ENCODE results near the gene FNIP2. TPM values are rescaled to one million over a fixed set of nuclear protein-coding genes. Genes with fewer than 3 reads are reported as not detected.
"Not testable (repeated sequence)": the region's sequence is repeated elsewhere in the genome, so short reads cannot be mapped to it uniquely, and the experiment has no call there.

The FNIP2 gene
- total and polyA plus RNA-seq, 4 donors, result 8.8 to 88.7 (median 23.5) TPM

- Histone ChIP-seq H3K4me3 (ENCODE audit: low read depth in 1 of 3, low read length in 3 of 3) (no peak overlapping the region), H3K36me3 (ENCODE audit: control insufficient read depth in 4 of 4, insufficient read depth in 3 of 4, low read depth in 1 of 4, low read length in 3 of 4) (peaks cover 0 to 18% (median 13%) of the 10 kb centered on the region in 4 donors), H3K4me1 (ENCODE audit: control insufficient read depth in 4 of 4, insufficient read depth in 4 of 4, low read length in 3 of 4) (peaks cover 4 to 29% (median 13%) of the 10 kb centered on the region in 4 donors), H3K27me3 (ENCODE audit: control insufficient read depth in 4 of 4, insufficient read depth in 4 of 4, low read length in 3 of 4) (no peaks in the 10 kb centered on the region), H3K9ac (ENCODE audit: low read depth in 1 of 2, low read length in 2 of 2) (no peak overlapping the region), H3K9me3 (ENCODE audit: control insufficient read depth in 4 of 4, low read length in 3 of 4) (no peaks in the 10 kb centered on the region), H3K27ac (ENCODE audit: low read depth in 1 of 2, low read length in 2 of 2) (no peak overlapping the region)
- 97% methylated on average over 4 of the region's 4 CpGs for WGBS
- no peak for DNase-seq (ENCODE audit: low spot score)
- TF ChIP-seq RXRA (IDR thresholded peaks at IDR 0.05) (no peak), YY1 (IDR thresholded peaks at IDR 0.05) (no peak), JUND (IDR thresholded peaks at IDR 0.05) (no peak), EGR1 (IDR thresholded peaks at IDR 0.05; ENCODE audit: low read depth in 2 of 2) (no peak)
Observed at GRCh38 chr4:158877069-158877468, 108.2 kb downstream of the FNIP2 start.

GRCh38 chr4:158882142-158882541 lies 113.3 kb downstream of the FNIP2 start:
- not testable (repeated sequence) for H3K27me3 ChIP-seq (ENCODE audit: control insufficient read depth in 4 of 4, insufficient read depth in 4 of 4, low read length in 3 of 4); DNase-seq (ENCODE audit: low spot score); H3K27ac ChIP-seq (ENCODE audit: low read depth in 1 of 2, low read length in 2 of 2); H3K9ac ChIP-seq (ENCODE audit: low read depth in 1 of 2, low read length in 2 of 2); H3K9me3 ChIP-seq (ENCODE audit: control insufficient read depth in 4 of 4, low read length in 3 of 4); H3K4me3 ChIP-seq (ENCODE audit: low read depth in 1 of 3, low read length in 3 of 3); H3K4me1 ChIP-seq (ENCODE audit: control insufficient read depth in 4 of 4, insufficient read depth in 4 of 4, low read length in 3 of 4)
- WGBS, result 98% methylated on average over 28 of the region's 30 CpGs
- H3K36me3 ChIP-seq (ENCODE audit: control insufficient read depth in 4 of 4, insufficient read depth in 3 of 4, low read depth in 1 of 4, low read length in 3 of 4), result peaks cover 2 to 16% (median 12%) of the 10 kb centered on the region in 4 donors

- TF ChIP-seq NR2F2 (IDR thresholded peaks at IDR 0.05) (no peak), ATF3 (IDR thresholded peaks at IDR 0.05) (no peak), FOXA1 (IDR thresholded peaks at IDR 0.05) (no peak), YY1 (IDR thresholded peaks at IDR 0.05) (no peak), TAF1 (conservative IDR thresholded peaks at IDR 0.05) (no peak), FOXA2 (IDR thresholded peaks at IDR 0.05) (no peak), REST (IDR thresholded peaks at IDR 0.05) (no peak), MAX (IDR thresholded peaks at IDR 0.05) (no peak)
- no peak overlapping the region for H3K9ac ChIP-seq (ENCODE audit: low read depth in 1 of 2, low read length in 2 of 2)
- H3K9me3 ChIP-seq (ENCODE audit: control insufficient read depth in 4 of 4, low read length in 3 of 4), result no peaks in the 10 kb centered on the region
- no peaks in the 10 kb centered on the region for H3K27me3 ChIP-seq (ENCODE audit: control insufficient read depth in 4 of 4, insufficient read depth in 4 of 4, low read length in 3 of 4)
- no peak overlapping the region for H3K4me3 ChIP-seq (ENCODE audit: low read depth in 1 of 3, low read length in 3 of 3)
- H3K27ac ChIP-seq (ENCODE audit: low read depth in 1 of 2, low read length in 2 of 2), result no peak overlapping the region
- WGBS, result 97% methylated on average over 2 of the region's 2 CpGs
- H3K4me1 ChIP-seq (ENCODE audit: control insufficient read depth in 4 of 4, insufficient read depth in 4 of 4, low read length in 3 of 4), result no peaks in the 10 kb centered on the region
- DNase-seq (ENCODE audit: low spot score), result no peak
- peaks cover 2 to 17% (median 3%) of the 10 kb centered on the region in 4 donors for H3K36me3 ChIP-seq (ENCODE audit: control insufficient read depth in 4 of 4, insufficient read depth in 3 of 4, low read depth in 1 of 4, low read length in 3 of 4)
Observed at GRCh38 chr4:158884280-158884679, 115.5 kb downstream of the FNIP2 start.

Measured in liver (tissue), 9 donors.